GM18870 (cell line): ENCODE data around the gene ATL1.

Experiments
- ATAC-seq: cut with Tn5 transposase; IDR thresholded peaks from one replicate; pipeline ENCODE4 v1.9.1; 2021; ENCODE audit warnings: moderate library complexity; ENCODE audit not compliant: unreplicated experiment

ATL1 gene

DNA sequence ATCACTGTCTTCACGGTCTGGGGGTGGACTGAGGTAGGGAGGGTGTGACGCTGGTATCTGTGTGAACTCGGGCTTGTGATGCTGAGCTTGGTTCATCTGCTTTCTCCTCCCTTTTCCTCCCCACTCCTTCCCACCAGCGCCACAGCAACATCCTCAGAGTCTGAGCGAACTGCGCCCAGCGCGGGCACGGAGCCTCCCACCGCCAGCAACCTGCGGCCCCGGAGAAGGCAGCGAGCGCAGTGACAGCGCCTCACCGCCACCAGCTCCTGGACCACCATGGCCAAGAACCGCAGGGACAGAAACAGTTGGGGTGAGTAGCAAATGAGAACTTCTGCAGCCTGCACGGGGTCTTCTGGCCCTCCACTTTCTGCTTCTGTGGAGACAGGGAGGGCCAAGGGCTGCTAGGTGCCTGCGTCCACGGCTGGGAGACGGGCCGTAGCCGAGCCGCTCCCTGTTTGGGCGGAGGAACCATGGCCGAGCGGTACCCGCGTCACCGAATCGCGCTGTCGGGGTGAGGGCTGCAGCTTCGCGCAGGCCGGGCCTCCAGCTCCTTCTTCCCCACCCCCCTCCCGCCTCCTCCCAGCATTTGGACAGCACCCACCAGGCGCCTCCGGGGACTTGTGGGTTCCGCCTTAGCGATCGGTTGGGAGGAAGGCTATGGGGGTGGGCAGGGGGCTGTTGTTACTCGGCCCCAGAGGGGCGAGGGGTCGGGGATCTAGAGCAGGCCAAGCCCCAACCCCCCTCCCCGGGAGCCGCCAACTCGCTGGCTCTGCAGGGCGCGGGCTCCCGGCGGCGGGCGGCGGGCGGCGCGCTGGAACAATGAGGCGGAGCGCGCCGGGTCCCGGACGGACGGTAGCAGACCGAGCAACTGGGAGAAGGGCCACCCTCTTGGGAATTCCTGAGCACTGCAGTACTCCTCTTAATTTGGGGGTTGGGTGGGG, at the start of gene ATL1:
TSS of gene ATL1 (plus strand) at position 156 of the 941 bp plus-strand sequence. CDS start at position 277, 121 bp downstream.
- ATAC-seq = no peak

- ATAC-seq = no peak
Observed at GRCh38 chr14:50510157-50510556, 49.8 kb upstream of the ATL1 start.

- no peak for ATAC-seq
Observed at GRCh38 chr14:50512463-50512862, 47.5 kb upstream of the ATL1 start.

DNA sequence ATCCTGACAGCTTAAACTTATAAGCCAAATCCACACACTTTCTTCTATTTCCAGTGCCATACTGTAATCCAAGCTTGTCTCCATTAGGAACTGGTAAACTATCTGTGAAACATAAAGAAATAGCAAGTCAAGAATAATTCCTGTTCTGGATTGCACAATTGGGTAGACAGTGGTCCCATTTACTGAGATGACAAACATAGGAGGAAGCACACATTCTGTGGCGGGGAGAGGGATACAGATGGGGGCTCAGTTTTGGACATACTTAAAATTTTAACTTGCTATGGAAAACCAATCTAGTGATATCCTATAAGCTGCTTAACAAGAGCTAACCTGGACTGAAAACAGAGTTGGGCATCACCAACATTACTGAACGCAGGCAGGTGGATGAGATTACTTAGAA, 43.9 kb upstream of the ATL1 start:
- ATAC-seq = no peak

- peak; percentile 71 for ATAC-seq
Observed at GRCh38 chr14:50520947-50521815, 38.8 kb upstream of the ATL1 start.

- peak; percentile 57 for ATAC-seq
Observed at GRCh38 chr14:50521912-50522341, 38.0 kb upstream of the ATL1 start.

DNA sequence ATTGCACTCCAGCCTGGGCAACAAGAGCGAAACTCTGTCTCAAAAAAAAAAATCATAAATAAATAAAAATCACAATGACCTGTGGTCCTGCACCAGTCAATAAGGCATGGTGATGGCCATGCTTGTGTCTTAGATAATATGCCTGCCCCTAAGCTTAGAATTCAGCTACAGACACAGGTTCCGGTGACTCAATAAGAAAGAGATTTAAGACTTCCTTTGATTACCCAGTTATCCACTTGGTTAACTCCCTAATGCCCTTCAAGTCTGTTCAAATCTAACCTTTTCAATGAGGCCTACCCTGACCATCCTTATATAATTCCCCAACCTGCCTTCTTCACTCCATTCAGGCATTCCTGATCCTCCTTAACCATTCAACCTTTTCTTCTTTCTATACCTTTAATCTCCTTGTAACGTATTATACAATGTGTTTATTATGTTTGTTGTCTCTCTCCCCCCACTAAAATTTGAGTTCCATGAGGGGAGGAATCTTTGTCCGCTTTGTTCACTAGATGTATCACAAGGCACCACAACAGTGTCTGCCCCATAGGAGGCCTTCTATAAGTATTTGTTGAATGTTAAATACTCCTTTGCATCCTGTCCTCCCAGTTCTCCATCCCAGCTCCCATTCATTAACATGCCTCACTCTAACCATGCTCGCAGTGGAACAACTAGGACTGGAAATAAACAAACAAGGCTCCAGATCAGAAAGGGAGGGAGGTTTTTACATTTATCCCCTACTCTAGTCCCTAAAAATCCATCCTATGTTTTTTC, 36.5 kb upstream of the ATL1 start:
- no peak for ATAC-seq

DNA sequence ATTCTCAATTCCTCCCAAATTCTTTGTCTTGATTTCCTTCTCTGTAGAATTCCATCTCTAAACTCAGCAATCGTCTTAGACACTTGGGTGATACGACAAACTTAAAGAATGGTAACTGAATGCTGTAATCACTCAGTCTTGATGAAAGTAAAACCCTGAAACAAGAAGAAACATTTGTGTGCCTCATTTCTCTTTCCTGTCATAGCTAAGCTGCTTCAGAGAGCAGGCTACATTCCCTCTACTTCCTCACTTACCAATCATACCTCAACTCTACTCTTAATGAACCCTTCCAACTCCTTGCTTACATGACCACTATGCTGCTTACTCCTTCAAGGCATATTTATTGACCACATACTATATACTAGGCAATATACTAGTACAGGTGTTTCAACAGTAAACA, 35.9 kb upstream of the ATL1 start:
- peak; percentile 38 for ATAC-seq

- ATAC-seq = no peak
Observed at GRCh38 chr14:50524731-50525515, 35.0 kb upstream of the ATL1 start.

GRCh38 chr14:50528000-50528399, 31.9 kb upstream of the ATL1 start:
- no peak for ATAC-seq

DNA sequence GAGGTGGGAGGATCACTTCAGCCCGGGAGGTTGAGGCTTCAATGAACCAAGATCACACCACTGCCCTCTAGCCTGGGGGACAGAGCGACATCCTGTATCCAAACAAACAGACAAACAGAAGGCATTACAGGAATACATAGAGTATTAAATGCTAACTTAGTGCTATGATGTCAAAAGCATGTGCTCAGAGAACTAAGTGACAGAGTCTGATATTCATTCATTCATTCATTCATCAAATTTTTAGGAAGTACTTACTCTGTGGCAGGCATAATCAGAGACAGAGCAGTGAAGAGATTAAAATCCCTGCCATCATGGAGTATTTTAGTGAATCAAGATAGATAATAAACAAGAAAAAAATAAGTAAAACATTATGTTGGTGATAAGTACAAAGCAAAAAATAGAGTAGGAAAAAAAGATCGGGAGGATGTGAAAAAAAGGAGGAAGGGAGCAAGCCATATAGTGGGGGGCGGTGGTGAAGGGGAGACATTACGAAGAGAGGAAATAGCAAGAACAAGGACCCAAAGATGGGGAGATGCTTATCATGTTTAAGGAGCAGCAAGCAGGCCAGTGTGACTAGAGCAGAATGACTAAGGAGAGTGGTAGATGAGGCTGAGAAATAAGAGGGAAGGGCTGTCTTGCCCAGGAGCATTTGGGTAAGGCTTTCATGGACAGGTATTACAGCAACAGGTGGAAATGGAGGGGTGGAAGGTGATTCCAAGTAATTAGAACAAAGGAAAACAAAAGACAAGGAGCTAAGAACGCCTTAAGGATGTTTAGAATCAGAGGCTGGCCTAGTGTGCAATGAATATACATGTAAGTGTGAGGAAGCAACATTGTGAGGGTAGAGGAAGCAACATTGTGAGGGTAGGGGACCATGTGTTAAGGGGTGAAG, 30.4 kb upstream of the ATL1 start:
- no peak for ATAC-seq

DNA sequence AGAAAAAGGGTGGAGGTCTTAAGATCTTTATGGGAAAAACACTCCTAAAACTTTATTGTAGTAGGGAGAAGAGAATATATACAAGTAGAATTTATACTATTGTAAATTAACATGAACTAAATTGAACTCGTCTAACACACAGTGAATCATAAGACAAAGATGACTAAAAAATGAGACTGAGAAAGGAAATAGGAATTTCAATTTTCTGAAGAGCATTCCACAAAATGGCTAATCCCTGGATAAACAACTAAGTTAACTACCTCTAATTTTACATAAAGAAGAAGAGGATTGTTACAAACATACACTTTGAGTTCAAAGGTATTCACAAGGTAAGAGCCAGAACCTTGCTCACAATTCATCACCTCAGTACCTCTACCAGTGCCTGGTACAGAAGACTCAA, 29.6 kb upstream of the ATL1 start:
- ATAC-seq = no peak

DNA sequence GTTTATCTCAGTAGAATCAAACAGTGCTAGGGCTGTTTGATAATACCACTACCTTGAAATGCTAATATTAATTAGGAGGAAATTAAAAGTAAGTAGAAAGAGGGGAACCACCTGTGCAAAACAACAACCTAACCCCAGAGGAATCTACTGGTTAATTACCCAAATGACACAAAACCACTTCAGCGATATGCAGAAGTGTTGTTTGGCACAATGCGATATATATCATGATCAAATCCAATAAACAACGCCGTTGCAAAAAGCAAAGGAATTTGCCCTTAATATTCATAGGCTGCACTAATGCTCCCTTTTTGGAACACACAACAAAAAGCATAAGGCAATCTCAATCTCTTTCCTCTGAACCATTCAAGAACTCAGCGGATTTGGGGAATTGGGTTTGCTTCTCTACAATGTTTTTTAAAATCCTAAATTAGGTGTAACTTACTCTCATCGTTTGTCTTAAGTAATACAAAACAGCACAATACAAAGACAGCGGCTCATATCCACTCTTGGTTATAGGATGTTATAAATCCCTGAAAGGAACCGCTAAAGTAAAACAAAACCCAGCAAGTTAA, 29.1 kb upstream of the ATL1 start:
- no peak for ATAC-seq

GRCh38 chr14:50531595-50532501, 28.1 kb upstream of the ATL1 start:
- peak; percentile 19 for ATAC-seq

DNA sequence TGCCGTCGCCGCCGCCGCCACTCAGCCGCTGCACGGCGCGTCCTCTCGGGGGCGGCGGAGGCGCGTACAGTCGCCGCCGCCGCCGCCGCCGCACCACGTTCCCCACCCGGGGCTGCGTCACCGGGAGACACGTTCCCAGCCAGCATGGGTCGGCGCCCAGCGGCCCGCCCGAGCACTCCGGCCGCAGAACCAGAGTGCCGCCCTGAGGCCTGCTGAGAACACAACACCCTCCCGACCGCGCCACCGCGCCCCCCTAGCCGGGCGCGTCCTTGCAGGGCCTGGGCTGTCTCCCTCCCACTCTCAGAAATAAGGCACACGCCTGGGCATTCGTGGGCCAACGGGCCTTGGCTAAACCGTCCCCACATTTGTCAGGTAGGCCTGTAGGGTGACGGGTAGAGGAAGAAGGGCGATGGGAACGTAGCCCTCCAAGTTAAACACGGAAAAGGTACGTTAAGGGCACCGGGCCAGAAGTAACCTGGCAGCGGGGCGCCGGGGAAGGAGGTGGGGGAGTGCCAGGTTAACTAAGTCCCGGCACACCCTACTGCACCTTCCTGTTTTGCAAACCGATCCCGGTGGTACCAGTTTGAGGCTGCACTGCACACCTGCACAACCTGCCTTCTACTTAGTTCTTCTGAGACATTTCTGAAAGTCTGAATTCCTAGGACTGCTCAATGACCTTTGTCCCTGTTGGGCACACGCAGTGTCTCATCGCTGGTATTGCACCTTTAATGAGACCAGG, 27.3 kb upstream of the ATL1 start, which contains the start of gene MAP4K5:
TSS of gene MAP4K5 (minus strand) at position 68 of the 739 bp plus-strand sequence. CDS start 520 bp downstream, outside the sequence.
- ATAC-seq = peak; percentile 88

- ATAC-seq = peak; percentile 17
Observed at GRCh38 chr14:50533241-50533705, 26.7 kb upstream of the ATL1 start.

DNA sequence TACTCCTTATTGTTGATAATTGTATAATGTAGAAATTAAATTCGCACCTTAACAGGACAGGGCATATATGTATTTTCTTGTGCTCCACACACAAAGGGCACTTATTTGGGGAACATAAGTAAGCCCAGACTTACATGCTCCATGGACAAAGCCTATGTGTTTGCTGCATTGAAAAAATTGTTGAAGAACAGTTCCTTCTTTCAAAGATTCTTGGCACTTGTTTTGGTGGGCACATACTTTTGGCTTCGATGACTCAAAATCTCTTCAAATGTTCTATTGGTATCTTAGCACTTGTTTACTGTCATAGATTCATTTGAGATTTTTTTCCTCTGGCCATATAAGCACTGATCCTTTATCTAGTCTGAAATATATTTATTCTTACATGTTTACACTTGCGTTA, 26.1 kb upstream of the ATL1 start:
- no peak for ATAC-seq
